Esophagus muscularis mucosa (tissue), 4 donors: ENCODE data around the gene TMEM53. TPM values are rescaled to one million over a fixed set of nuclear protein-coding genes. Genes with fewer than 3 reads are reported as not detected.

Source experiments
- DNase-seq: peaks from one replicate; pipeline ENCODE4 v3.0.0-alpha.2; 2017; ENCODE audit errors: extremely low spot score
- H3K27ac ChIP-seq, 4 donors: fragments of 200-600 bp; sonication (generic); replicated peaks in 1 of 4; 1 replicate in 3 of 4; 2 replicates in 1 of 4; pipeline ENCODE4 v1.5.1; 2016 to 2019; ENCODE audit warnings: mild to moderate bottlenecking in 1 of 4
- H3K27me3 ChIP-seq, 4 donors: fragments of 200-600 bp; sonication (generic); one replicate each; pipeline versions ENCODE4 v1.5.1 to v1.6.0; 2016 to 2019
- H3K36me3 ChIP-seq, 4 donors: fragments of 200-600 bp; sonication (generic); one replicate each; pipeline ENCODE4 v1.5.1; 2016 to 2019
- H3K4me1 ChIP-seq, 4 donors: fragments of 200-600 bp; sonication (generic); one replicate each; pipeline ENCODE4 v1.5.1; 2016 to 2019
- H3K4me3 ChIP-seq, 4 donors: fragments of 200-600 bp; sonication (generic); 1 replicate in 2 of 4; 2 replicates in 2 of 4; pipeline ENCODE4 v1.5.1; 2016 to 2019; ENCODE audit warnings: mild to moderate bottlenecking in 4 of 4, moderate library complexity in 1 of 4
- H3K9me3 ChIP-seq, 4 donors: fragments of 200-600 bp; sonication (generic); 1 replicate in 3 of 4; 2 replicates in 1 of 4; pipeline ENCODE4 v1.5.1; 2016 to 2019
- EP300 ChIP-seq: sonication (generic); formaldehyde crosslinking; IDR thresholded peaks from one replicate; pipeline ENCODE4 v1.6.1; 2017; ENCODE audit warnings: antibody characterized with exemption
- POLR2A ChIP-seq: fragments of 450-650 bp; IDR thresholded peaks from one replicate; pipeline ENCODE4 v1.6.1; 2017; ENCODE audit warnings: antibody characterized with exemption, moderate library complexity, mild to moderate bottlenecking, low read depth
- POLR2AphosphoS5 ChIP-seq, 2 donors: sonication (generic); formaldehyde crosslinking; IDR thresholded peaks; one replicate each; pipeline ENCODE4 v1.6.1; 2017; ENCODE audit warnings: antibody characterized with exemption in 2 of 2
- WGBS: methylation state at CpG from one replicate; pipeline ENCODE4 v1.1.5; 2018; 5-methylcytosine and 5-hydroxymethylcytosine counted together
- intact Hi-C: fragments of 100-400 bp; cut with DNase I; formaldehyde crosslinking; loops from one replicate; pipeline ENCODE4 v1.15.1; 2023
- total RNA-seq, 4 donors: library from RNA; depleted of rRNA; stranded (reverse); fragments of >200 nt; gene quantifications; one replicate each; pipeline versions ENCODE4 v1.1.0 to v1.2.1, GENCODE V29; 2016
- TF ChIP-seq, protein P1 (sequence below), 3 experiments: fragments of 200-600 bp in 2 of 3; fragments of 450-650 bp in 1 of 3; sonication (generic) in 2 of 3; IDR thresholded peaks; one replicate each; pipeline ENCODE4 v1.5.1; 2017 to 2019; ENCODE audit warnings: antibody characterized with exemption in 3 of 3, mild to moderate bottlenecking in 2 of 3, moderate library complexity in 1 of 3

TMEM53 gene
- total RNA-seq, 4 donors from 2014 or later, result 4.5 to 7.0 (median 5.7) TPM

DNA sequence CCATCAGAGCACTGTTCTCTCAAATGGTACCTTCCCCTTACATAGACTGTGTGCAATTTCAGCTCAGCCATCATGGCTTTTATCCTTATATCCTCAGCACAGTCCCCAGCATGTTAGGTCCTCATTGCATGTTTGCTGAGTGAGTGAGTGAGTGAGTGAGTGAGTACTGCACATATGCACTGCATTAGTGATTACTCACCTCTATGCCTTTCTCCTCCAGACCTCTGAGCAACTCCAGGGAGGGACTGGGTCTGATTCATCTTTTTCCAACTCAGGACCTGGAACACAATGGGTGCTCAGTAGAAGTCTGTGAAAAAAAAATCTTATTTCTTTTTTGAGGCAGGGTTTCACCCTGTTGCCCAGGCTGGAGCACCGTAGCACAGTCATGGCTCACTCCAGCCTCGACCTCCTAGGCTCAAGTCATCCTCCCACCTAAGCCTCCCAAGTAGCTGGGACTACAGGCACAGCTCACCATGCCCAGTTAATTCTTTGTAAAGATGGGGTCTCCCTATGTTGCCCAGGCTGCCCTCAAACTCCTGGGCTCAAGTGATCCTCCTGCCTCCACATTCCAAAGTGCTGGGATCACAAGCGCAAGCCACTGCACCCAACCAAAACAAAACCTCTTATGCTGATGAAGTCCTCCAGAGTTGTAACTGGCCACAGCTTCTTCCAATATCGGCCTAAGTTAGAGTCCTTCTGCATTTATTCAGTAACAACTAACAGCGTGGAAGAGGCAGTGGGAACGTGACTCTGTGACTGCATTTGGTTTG lies 33.0 kb upstream of the TMEM53 start:
- intact Hi-C loops, result no loop called here
- DNase-seq, result no peak
- H3K27ac ChIP-seq, result no peak overlapping the region
- H3K4me3 ChIP-seq, result no peak overlapping the region
- H3K27me3 ChIP-seq, result no peaks in the 10 kb centered on the region
- no peaks in the 10 kb centered on the region for H3K9me3 ChIP-seq
- peaks cover 0 to 9% (median 2%) of the 10 kb centered on the region in 4 donors for H3K4me1 ChIP-seq
- TF ChIP-seq, protein P1, sequence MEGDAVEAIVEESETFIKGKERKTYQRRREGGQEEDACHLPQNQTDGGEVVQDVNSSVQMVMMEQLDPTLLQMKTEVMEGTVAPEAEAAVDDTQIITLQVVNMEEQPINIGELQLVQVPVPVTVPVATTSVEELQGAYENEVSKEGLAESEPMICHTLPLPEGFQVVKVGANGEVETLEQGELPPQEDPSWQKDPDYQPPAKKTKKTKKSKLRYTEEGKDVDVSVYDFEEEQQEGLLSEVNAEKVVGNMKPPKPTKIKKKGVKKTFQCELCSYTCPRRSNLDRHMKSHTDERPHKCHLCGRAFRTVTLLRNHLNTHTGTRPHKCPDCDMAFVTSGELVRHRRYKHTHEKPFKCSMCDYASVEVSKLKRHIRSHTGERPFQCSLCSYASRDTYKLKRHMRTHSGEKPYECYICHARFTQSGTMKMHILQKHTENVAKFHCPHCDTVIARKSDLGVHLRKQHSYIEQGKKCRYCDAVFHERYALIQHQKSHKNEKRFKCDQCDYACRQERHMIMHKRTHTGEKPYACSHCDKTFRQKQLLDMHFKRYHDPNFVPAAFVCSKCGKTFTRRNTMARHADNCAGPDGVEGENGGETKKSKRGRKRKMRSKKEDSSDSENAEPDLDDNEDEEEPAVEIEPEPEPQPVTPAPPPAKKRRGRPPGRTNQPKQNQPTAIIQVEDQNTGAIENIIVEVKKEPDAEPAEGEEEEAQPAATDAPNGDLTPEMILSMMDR (IDR thresholded peaks at IDR 0.05), result no peak
- TF ChIP-seq POLR2AphosphoS5 (IDR thresholded peaks at IDR 0.05) (no peak), POLR2A (no peak), EP300 (no peak)
- no peaks in the 10 kb centered on the region for H3K36me3 ChIP-seq
- WGBS, result 81% methylated on average over 5 of the region's 6 CpGs

DNA sequence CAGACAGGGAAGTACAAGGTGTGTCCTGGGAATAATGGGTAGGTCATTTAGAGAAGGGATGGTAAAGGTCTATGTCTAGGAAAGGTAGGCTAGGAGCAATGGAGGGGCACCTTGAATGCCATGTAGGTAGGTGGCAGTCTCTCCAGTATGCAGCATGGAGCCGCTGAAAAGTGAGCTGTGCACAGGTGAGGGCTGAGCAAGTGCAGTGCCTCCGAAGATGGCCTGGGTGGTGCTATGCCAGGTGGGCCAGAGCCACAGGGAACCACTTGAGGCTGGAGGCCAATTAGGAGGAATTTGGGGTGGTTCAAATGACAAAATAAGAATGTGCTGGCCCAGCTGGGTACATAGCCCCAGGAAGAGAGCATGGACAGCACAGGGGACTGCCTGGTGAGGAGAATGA lies 31.7 kb upstream of the TMEM53 start:
- WGBS, result 79% methylated on average over 2 of the region's 2 CpGs
- intact Hi-C loops, result no loop called here
- DNase-seq, result no peak
- Histone ChIP-seq H3K4me3 (no peak overlapping the region), H3K9me3 (no peaks in the 10 kb centered on the region), H3K4me1 (peaks cover 0 to 9% (median 2%) of the 10 kb centered on the region in 4 donors), H3K36me3 (no peaks in the 10 kb centered on the region), H3K27ac (no peak overlapping the region), H3K27me3 (no peaks in the 10 kb centered on the region)
- no peak for TF ChIP-seq EP300
- no peak for TF ChIP-seq POLR2AphosphoS5 (IDR thresholded peaks at IDR 0.05)
- TF ChIP-seq, protein P1 (IDR thresholded peaks at IDR 0.05), result no peak
- TF ChIP-seq POLR2A, result no peak

DNA sequence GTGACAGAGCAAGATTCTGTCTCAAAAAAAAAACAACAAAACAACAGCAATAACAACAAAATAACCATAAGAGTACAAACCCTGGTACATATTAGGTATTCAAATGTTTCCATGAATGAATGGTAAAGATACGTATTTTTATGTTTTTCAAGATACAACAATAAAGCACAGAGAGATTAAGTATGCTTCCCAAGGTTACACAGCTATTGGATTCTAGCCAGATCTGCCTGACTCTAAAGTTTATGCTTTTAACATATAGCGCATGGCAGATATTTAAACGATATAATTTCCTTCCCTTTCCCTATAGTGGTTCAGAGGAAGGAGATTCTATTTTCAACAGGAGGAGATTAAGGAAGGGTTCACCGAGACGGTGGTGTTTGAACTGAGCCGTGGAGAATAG lies 31.2 kb upstream of the TMEM53 start:
- intact Hi-C loops, result no loop called here
- no peaks in the 10 kb centered on the region for H3K9me3 ChIP-seq
- H3K27me3 ChIP-seq, result no peaks in the 10 kb centered on the region
- DNase-seq, result no peak
- H3K36me3 ChIP-seq, result no peaks in the 10 kb centered on the region
- WGBS, result 85% methylated on average over 6 of the region's 6 CpGs
- TF ChIP-seq, protein P1 (IDR thresholded peaks at IDR 0.05), result no peak
- no peak for TF ChIP-seq POLR2A
- TF ChIP-seq EP300, result no peak
- TF ChIP-seq POLR2AphosphoS5 (IDR thresholded peaks at IDR 0.05), result no peak
- peaks cover 0 to 9% (median 2%) of the 10 kb centered on the region in 4 donors for H3K4me1 ChIP-seq
- no peak overlapping the region for H3K4me3 ChIP-seq
- no peak overlapping the region for H3K27ac ChIP-seq

DNA sequence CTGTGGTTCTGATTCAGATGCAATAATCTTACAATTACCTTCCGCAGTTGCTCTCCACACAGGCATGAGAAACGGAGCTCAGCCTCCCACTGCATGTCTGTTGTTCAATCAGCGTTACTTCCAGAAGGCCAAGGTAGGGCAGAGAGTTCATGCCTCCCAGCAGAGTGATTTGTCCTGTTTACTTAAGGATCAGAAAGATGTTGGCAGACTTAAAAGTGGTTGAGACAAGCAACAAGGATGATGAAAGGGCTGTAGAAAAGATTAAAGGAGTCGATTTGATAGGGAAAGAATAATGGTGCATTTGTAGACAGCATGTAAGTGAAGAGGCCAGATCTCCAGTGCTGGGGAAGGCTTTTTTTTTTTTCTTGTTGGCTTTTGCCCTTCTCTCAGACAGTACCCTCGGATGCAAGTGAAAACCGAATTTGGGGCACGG lies 26.9 kb upstream of the TMEM53 start:
- TF ChIP-seq POLR2A (no peak), EP300 (no peak), POLR2AphosphoS5 (IDR thresholded peaks at IDR 0.05) (no peak)
- TF ChIP-seq, protein P1 (IDR thresholded peaks at IDR 0.05), result no peak
- Histone ChIP-seq H3K9me3 (no peaks in the 10 kb centered on the region), H3K4me1 (no peaks in the 10 kb centered on the region), H3K27ac (no peak overlapping the region), H3K36me3 (no peaks in the 10 kb centered on the region), H3K4me3 (no peak overlapping the region), H3K27me3 (no peaks in the 10 kb centered on the region)
- 69% methylated on average over 7 of the region's 7 CpGs for WGBS
- no peak for DNase-seq
- intact Hi-C loops, result no loop called here
